Pons (tissue), 1 donor: ENCODE data around the gene TMEM266.
A peak's percentile ranks its signal among the peaks of the same experiment; 100 is the strongest.

Experiments used
- DNase-seq: peaks from one replicate; pipeline ENCODE4 v3.0.0-alpha.2; 2016; ENCODE audit warnings: low spot score

The TMEM266 gene

GRCh38 chr15:76070192-76070591, 10.4 kb downstream of the TMEM266 start:
- no peak for DNase-seq

GRCh38 chr15:76070921-76071635, 11.3 kb downstream of the TMEM266 start:
- DNase-seq: no peak

GRCh38 chr15:76071806-76072205, 12.0 kb downstream of the TMEM266 start:
- DNase-seq: no peak

- DNase-seq: no peak
Measured at GRCh38 chr15:76073554-76073953, 13.8 kb downstream of the TMEM266 start.

GRCh38 chr15:76075046-76075445, 15.3 kb downstream of the TMEM266 start:
- no peak for DNase-seq

GRCh38 chr15:76078285-76078877, 18.6 kb downstream of the TMEM266 start:
- DNase-seq: peak; percentile 7

- no peak for DNase-seq
Measured at GRCh38 chr15:76084256-76084655, 24.5 kb downstream of the TMEM266 start.

- no peak for DNase-seq
Measured at GRCh38 chr15:76098685-76099084, 38.9 kb downstream of the TMEM266 start.

- no peak for DNase-seq
Measured at GRCh38 chr15:76099388-76099787, 39.6 kb downstream of the TMEM266 start.

- DNase-seq: no peak
Measured at GRCh38 chr15:76100361-76100760, 40.6 kb downstream of the TMEM266 start.

GRCh38 chr15:76101655-76102054, 41.9 kb downstream of the TMEM266 start:
- no peak for DNase-seq

GRCh38 chr15:76105391-76105790, 45.6 kb downstream of the TMEM266 start:
- DNase-seq: no peak

GRCh38 chr15:76105911-76106310, 46.1 kb downstream of the TMEM266 start:
- no peak for DNase-seq

GRCh38 chr15:76107169-76107568, 47.4 kb downstream of the TMEM266 start:
- no peak for DNase-seq

- peak; percentile 15 for DNase-seq
Measured at GRCh38 chr15:76108021-76108723, 48.4 kb downstream of the TMEM266 start.

GRCh38 chr15:76109046-76109445, 49.3 kb downstream of the TMEM266 start:
- no peak for DNase-seq

GRCh38 chr15:76114561-76114960, 54.8 kb downstream of the TMEM266 start:
- DNase-seq: no peak

- DNase-seq: no peak
Measured at GRCh38 chr15:76116138-76116885, 56.5 kb downstream of the TMEM266 start.

- DNase-seq: no peak
Measured at GRCh38 chr15:76117181-76117580, 57.4 kb downstream of the TMEM266 start.

GRCh38 chr15:76118767-76119166, 59.0 kb downstream of the TMEM266 start:
- DNase-seq: no peak

GRCh38 chr15:76123031-76123430, 63.2 kb downstream of the TMEM266 start:
- no peak for DNase-seq

- DNase-seq: no peak
Measured at GRCh38 chr15:76127169-76127568, 67.4 kb downstream of the TMEM266 start.

GRCh38 chr15:76127880-76128279, 68.1 kb downstream of the TMEM266 start:
- no peak for DNase-seq
